Measurements from ENCODE around the gene KY. TPM values are rescaled to one million over a fixed set of nuclear protein-coding genes. Genes with fewer than 3 reads are reported as not detected.

Gene KY
- total RNA-seq, 1 donor from 2014 or later, result not detected

GRCh38 chr3:134667406-134667805 is 16.6 kb upstream of the KY start:
- H3K9me3 Mint-ChIP-seq, result no peaks in the 10 kb centered on the region
- H3K4me3 Mint-ChIP-seq, result no peak overlapping the region
- H3K27me3 Mint-ChIP-seq (ENCODE audit: low read depth), result peaks cover 53% of the 10 kb centered on the region
- no peak for TF ChIP-seq CTCF (IDR thresholded peaks at IDR 0.05; ENCODE audit: unreplicated experiment)
- H3K4me1 Mint-ChIP-seq, result no peaks in the 10 kb centered on the region
- no peaks in the 10 kb centered on the region for H3K36me3 Mint-ChIP-seq
- H3K27ac Mint-ChIP-seq, result no peak overlapping the region
- no peak for DNase-seq (ENCODE audit: low spot score in 2 of 2, unreplicated experiment in 2 of 2)

- Mint-ChIP-seq H3K36me3 (no peaks in the 10 kb centered on the region), H3K27me3 (ENCODE audit: low read depth) (peaks cover 49% of the 10 kb centered on the region), H3K27ac (no peak overlapping the region), H3K4me3 (no peak overlapping the region), H3K4me1 (no peaks in the 10 kb centered on the region), H3K9me3 (no peaks in the 10 kb centered on the region)
- DNase-seq (ENCODE audit: low spot score in 2 of 2, unreplicated experiment in 2 of 2), result no peak
- no peak for TF ChIP-seq CTCF (IDR thresholded peaks at IDR 0.05; ENCODE audit: unreplicated experiment)
These were observed 16.1 kb upstream of the KY start for GRCh38 chr3:134666885-134667284.

- Mint-ChIP-seq H3K27me3 (ENCODE audit: low read depth) (peaks cover 48% of the 10 kb centered on the region), H3K27ac (no peak overlapping the region), H3K36me3 (no peaks in the 10 kb centered on the region), H3K4me1 (no peaks in the 10 kb centered on the region), H3K9me3 (peaks cover 1% of the 10 kb centered on the region), H3K4me3 (no peak overlapping the region)
- no peak for TF ChIP-seq CTCF (IDR thresholded peaks at IDR 0.05; ENCODE audit: unreplicated experiment)
- DNase-seq (ENCODE audit: low spot score in 2 of 2, unreplicated experiment in 2 of 2), result no peak
These were observed 15.6 kb upstream of the KY start for GRCh38 chr3:134666466-134666865.

- no peak for DNase-seq (ENCODE audit: low spot score in 2 of 2, unreplicated experiment in 2 of 2)
- Mint-ChIP-seq H3K27me3 (ENCODE audit: low read depth) (peaks cover 51% of the 10 kb centered on the region), H3K36me3 (no peaks in the 10 kb centered on the region), H3K27ac (no peak overlapping the region), H3K4me3 (no peak overlapping the region), H3K9me3 (peaks cover 3% of the 10 kb centered on the region), H3K4me1 (no peaks in the 10 kb centered on the region)
- TF ChIP-seq CTCF (IDR thresholded peaks at IDR 0.05; ENCODE audit: unreplicated experiment), result no peak
These were observed 15.2 kb upstream of the KY start for GRCh38 chr3:134666052-134666451.

- no peaks in the 10 kb centered on the region for H3K36me3 Mint-ChIP-seq
- no peak overlapping the region for H3K4me3 Mint-ChIP-seq
- no peak overlapping the region for H3K27ac Mint-ChIP-seq
- no peak for DNase-seq (ENCODE audit: low spot score in 2 of 2, unreplicated experiment in 2 of 2)
- peaks cover 3% of the 10 kb centered on the region for H3K9me3 Mint-ChIP-seq
- peaks cover 51% of the 10 kb centered on the region for H3K27me3 Mint-ChIP-seq (ENCODE audit: low read depth)
- no peak for TF ChIP-seq CTCF (IDR thresholded peaks at IDR 0.05; ENCODE audit: unreplicated experiment)
- no peaks in the 10 kb centered on the region for H3K4me1 Mint-ChIP-seq
These were observed 14.4 kb upstream of the KY start for GRCh38 chr3:134665243-134665642.

Data from mesothelial cell of epicardium (in vitro differentiated cells).